Endothelial cell of umbilical vein (primary cell): ENCODE results near the gene ZNF775. TPM values are rescaled to one million over a fixed set of nuclear protein-coding genes. Genes with fewer than 3 reads are reported as not detected.

Experiments
- BruUV-seq: library from RNA; stranded (reverse); fragments of 400-500 nt; replicated peaks from 2 replicates; lab custom pipeline; 2021; lab: Mats Ljungman, UMichigan
- CTCF ChIA-PET: fragments of 300-600, 350-600 bp; sonication (Branson Sonifier 250); formaldehyde crosslinking; loops from one replicate; lab custom pipeline; 2021; ENCODE audit warnings: antibody characterized with exemption, inconsistent platforms; lab: Charles Lee
- POLR2A ChIA-PET: fragments of 300-600, 350-600 bp; sonication (Branson Sonifier 250); formaldehyde crosslinking; loops from one replicate; lab custom pipeline; 2021; ENCODE audit warnings: antibody characterized with exemption, inconsistent platforms; lab: Charles Lee
- DNase-seq: peaks from one replicate; pipeline ENCODE4 v3.0.0-alpha.2; 2011; ENCODE audit warnings: low read depth, low spot score
- FAIRE-seq: peaks from 2 replicates; lab custom pipeline; 2011; peaks lifted over from hg19 to GRCh38; lab: Jason Lieb, UNC
- H2AFZ ChIP-seq: 2 replicates; pipeline ENCODE4 v1.6.0; 2012; ENCODE audit warnings: low read depth, low read length, control low read depth, inconsistent platforms
- H3K27ac ChIP-seq: 2 replicates; pipeline ENCODE4 v1.5.1; 2011; ENCODE audit warnings: low read depth, mild to moderate bottlenecking, control low read depth, low read length, moderate library complexity; ENCODE audit not compliant: insufficient read depth
- H3K27me3 ChIP-seq, 2 experiments: 2 replicates each; pipeline versions ENCODE4 v1.6.0 to v1.6.1; 2011; ENCODE audit warnings: low read length in 2 of 2, mixed read lengths in 1 of 2; ENCODE audit not compliant: control insufficient read depth in 2 of 2, insufficient read depth in 2 of 2
- H3K36me3 ChIP-seq, 2 experiments: 2 replicates in 1 of 2; 3 replicates in 1 of 2; pipeline ENCODE4 v1.5.1; 2011; ENCODE audit warnings: low read length in 2 of 2, mild to moderate bottlenecking in 1 of 2, moderate library complexity in 1 of 2; ENCODE audit not compliant: control insufficient read depth in 2 of 2, insufficient read depth in 2 of 2; ENCODE audit errors: extremely low read depth in 1 of 2
- H3K4me1 ChIP-seq: 3 replicates; pipeline ENCODE4 v1.5.1; 2011; ENCODE audit warnings: mild to moderate bottlenecking, low read length; ENCODE audit not compliant: control insufficient read depth, insufficient read depth; ENCODE audit errors: extremely low read depth
- H3K4me2 ChIP-seq: 2 replicates; pipeline ENCODE4 v1.6.1; 2011; ENCODE audit warnings: low read length, control low read depth, mixed read lengths; ENCODE audit not compliant: insufficient read depth
- H3K4me3 ChIP-seq, 3 experiments: fragments of 200-600 bp in 1 of 3; sonication (generic), shearing (Covaris generic) in 1 of 3; replicated peaks in 1 of 3; 2 replicates each; pipeline ENCODE4 v1.5.1; 2011 to 2016; ENCODE audit warnings: control low read depth in 3 of 3, low read length in 3 of 3, mild to moderate bottlenecking in 2 of 3, inconsistent platforms in 1 of 3, low read depth in 1 of 3, moderate library complexity in 1 of 3; ENCODE audit not compliant: insufficient read depth in 1 of 3
- H3K79me2 ChIP-seq: 2 replicates; pipeline ENCODE4 v1.6.0; 2012; ENCODE audit warnings: low read length, inconsistent platforms; ENCODE audit not compliant: control insufficient read depth, insufficient read depth
- H3K9ac ChIP-seq: replicated peaks from 2 replicates; pipeline ENCODE3; 2011; ENCODE audit warnings: low read length, control low read depth; ENCODE audit not compliant: insufficient read depth; ENCODE audit errors: extremely low read depth
- H3K9me1 ChIP-seq: replicated peaks from 3 replicates; pipeline ENCODE4 v1.6.0; 2011; ENCODE audit warnings: mild to moderate bottlenecking, low read length; ENCODE audit not compliant: control insufficient read depth, insufficient read depth; ENCODE audit errors: extremely low read depth
- H3K9me3 ChIP-seq: replicated peaks from 2 replicates; pipeline ENCODE4 v1.5.1; 2012; ENCODE audit warnings: low read length, inconsistent platforms; ENCODE audit not compliant: control insufficient read depth, insufficient read depth
- H4K20me1 ChIP-seq: replicated peaks from 2 replicates; pipeline ENCODE3; 2011; ENCODE audit warnings: mild to moderate bottlenecking, low read length; ENCODE audit not compliant: control insufficient read depth, insufficient read depth; ENCODE audit errors: extremely low read depth
- EZH2 ChIP-seq: IDR thresholded peaks from 2 replicates; pipeline ENCODE4 v1.6.1; 2012; ENCODE audit warnings: borderline replicate concordance, low read depth, mild to moderate bottlenecking, moderate library complexity, low read length, inconsistent platforms; ENCODE audit not compliant: severe bottlenecking
- FOS ChIP-seq: IDR thresholded peaks from 2 replicates; pipeline ENCODE4 v1.6.1; 2011; ENCODE audit warnings: mild to moderate bottlenecking, low read length, moderate library complexity, borderline replicate concordance; ENCODE audit not compliant: insufficient read depth
- GATA2 ChIP-seq: IDR thresholded peaks from 2 replicates; pipeline ENCODE4 v1.7.0; 2011; ENCODE audit warnings: low read depth, mild to moderate bottlenecking, moderate library complexity, mixed read lengths, low read length; ENCODE audit not compliant: insufficient read length, insufficient read depth
- JUN ChIP-seq: IDR thresholded peaks from 2 replicates; pipeline ENCODE4 v1.6.1; 2011; ENCODE audit warnings: borderline replicate concordance, low read depth; ENCODE audit not compliant: insufficient read length, insufficient read depth
- MYC ChIP-seq: IDR thresholded peaks from one replicate; pipeline ENCODE4 v1.6.1; 2011; ENCODE audit warnings: mild to moderate bottlenecking, low read depth, low read length
- POLR2A ChIP-seq: IDR thresholded peaks from 2 replicates; pipeline ENCODE4 v1.6.1; 2012; ENCODE audit warnings: low read depth, mild to moderate bottlenecking, control low read depth, low read length
- POLR2AphosphoS5 ChIP-seq: IDR thresholded peaks from 2 replicates; pipeline ENCODE4 v1.6.1; 2012; ENCODE audit warnings: low read depth, mild to moderate bottlenecking, control low read depth, low read length, moderate library complexity; ENCODE audit not compliant: insufficient read depth
- dilution Hi-C: fragments of 300-500 bp; cut with MboI; formaldehyde crosslinking; loops from one replicate; pipeline ENCODE4 v1.15.0; 2019; ENCODE audit warnings: low sequenced_read_pairs; ENCODE audit not compliant: extremely low pct_ligation_motif_present
- intact Hi-C: fragments of 100-400 bp; cut with micrococcal nuclease; formaldehyde crosslinking; loops from one replicate; pipeline ENCODE4 v1.10.0; 2022
- polyA plus RNA-seq, 4 experiments: library from polyadenylated mRNA; depleted of rRNA in 3 of 4; stranded (reverse) in 3 of 4; unstranded in 1 of 4; fragments of >200 nt; gene quantifications; 2 replicates each; pipeline versions ENCODE4 v1.2.1 to v1.2.3, GENCODE V29; 2011 to 2012; ENCODE audit warnings: missing spikeins in 1 of 4
- total RNA-seq: library from RNA; stranded (reverse); gene quantifications from 2 replicates; pipeline ENCODE4 v1.2.3, GENCODE V29; 2021
- TF ChIP-seq, protein P1 (sequence below), 2 donors: IDR thresholded peaks; 1 replicate in 1 of 2; 2 replicates in 1 of 2; pipeline ENCODE4 v1.5.1; 2011; ENCODE audit warnings: low read length in 2 of 2, mild to moderate bottlenecking in 2 of 2, moderate library complexity in 2 of 2, control low read depth in 1 of 2, inconsistent platforms in 1 of 2, low read depth in 1 of 2; ENCODE audit not compliant: insufficient read depth in 1 of 2; ENCODE audit errors: extremely low read depth in 1 of 2
- TF ChIP-seq, protein P2 (sequence below): IDR thresholded peaks from 2 replicates; pipeline ENCODE4 v1.6.1; 2011; ENCODE audit not compliant: insufficient read depth, insufficient read length

Gene ZNF775
- total and polyA plus RNA-seq, 2 donors (not counting 3 experiments of a cell fraction or from before 2014, with no cell fraction given): 5.8 to 8.3 TPM

- FAIRE-seq: no peak
These were observed 15.3 kb upstream of the ZNF775 start for GRCh38 chr7:150363872-150364271.

GRCh38 chr7:150365194-150365593 lies 13.9 kb upstream of the ZNF775 start:
- FAIRE-seq (no peak), DNase-seq (no peak)
- H3K79me2 ChIP-seq: peaks cover 15% of the 10 kb centered on the region
- H3K27ac ChIP-seq: no peak overlapping the region
- peaks cover 19% of the 10 kb centered on the region for H3K4me1 ChIP-seq
- dilution Hi-C loops: no loop called here
- no peak overlapping the region for H3K4me3 ChIP-seq
- peaks cover 0 to under 1% of the 10 kb centered on the region in 2 experiments for H3K36me3 ChIP-seq
- H3K27me3 ChIP-seq: no peaks in the 10 kb centered on the region
- H3K9me1 ChIP-seq: no peaks in the 10 kb centered on the region
- no peaks in the 10 kb centered on the region for H4K20me1 ChIP-seq
- H2AFZ ChIP-seq: no peak overlapping the region
- POLR2A ChIA-PET: no interaction called here
- no peak overlapping the region for H3K9ac ChIP-seq
- no peaks in the 10 kb centered on the region for H3K9me3 ChIP-seq
- no TSS peak for BruUV-seq
- TF ChIP-seq, protein P1, sequence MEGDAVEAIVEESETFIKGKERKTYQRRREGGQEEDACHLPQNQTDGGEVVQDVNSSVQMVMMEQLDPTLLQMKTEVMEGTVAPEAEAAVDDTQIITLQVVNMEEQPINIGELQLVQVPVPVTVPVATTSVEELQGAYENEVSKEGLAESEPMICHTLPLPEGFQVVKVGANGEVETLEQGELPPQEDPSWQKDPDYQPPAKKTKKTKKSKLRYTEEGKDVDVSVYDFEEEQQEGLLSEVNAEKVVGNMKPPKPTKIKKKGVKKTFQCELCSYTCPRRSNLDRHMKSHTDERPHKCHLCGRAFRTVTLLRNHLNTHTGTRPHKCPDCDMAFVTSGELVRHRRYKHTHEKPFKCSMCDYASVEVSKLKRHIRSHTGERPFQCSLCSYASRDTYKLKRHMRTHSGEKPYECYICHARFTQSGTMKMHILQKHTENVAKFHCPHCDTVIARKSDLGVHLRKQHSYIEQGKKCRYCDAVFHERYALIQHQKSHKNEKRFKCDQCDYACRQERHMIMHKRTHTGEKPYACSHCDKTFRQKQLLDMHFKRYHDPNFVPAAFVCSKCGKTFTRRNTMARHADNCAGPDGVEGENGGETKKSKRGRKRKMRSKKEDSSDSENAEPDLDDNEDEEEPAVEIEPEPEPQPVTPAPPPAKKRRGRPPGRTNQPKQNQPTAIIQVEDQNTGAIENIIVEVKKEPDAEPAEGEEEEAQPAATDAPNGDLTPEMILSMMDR (IDR thresholded peaks at IDR 0.05; ENCODE audit: extremely low read depth in 1 of 2, insufficient read depth in 1 of 2, low read depth in 1 of 2, low read length in 2 of 2): no peak
- TF ChIP-seq POLR2A: no peak
- no peak for TF ChIP-seq MYC
- no peak for TF ChIP-seq GATA2
- TF ChIP-seq FOS: no peak
- no peak for TF ChIP-seq JUN
- TF ChIP-seq, protein P2, sequence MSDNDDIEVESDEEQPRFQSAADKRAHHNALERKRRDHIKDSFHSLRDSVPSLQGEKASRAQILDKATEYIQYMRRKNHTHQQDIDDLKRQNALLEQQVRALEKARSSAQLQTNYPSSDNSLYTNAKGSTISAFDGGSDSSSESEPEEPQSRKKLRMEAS: no peak
- no peak for TF ChIP-seq POLR2AphosphoS5
- TF ChIP-seq EZH2: no peak
- H3K4me2 ChIP-seq: no peak overlapping the region
- intact Hi-C loops: loop anchor here (5.0 kb wide), 2 partner anchors 267 to 627 kb away; partner anchors contain the start of genes GIMAP6 and NOS3
- CTCF ChIA-PET: interaction anchor here (1.1 to 1.8 kb wide), 2 partner anchors 10 to 13 kb away, joined by 3 to 8 read pairs; no protein-coding TSS in a partner anchor

More at GRCh38 chr7:150363872-150364271, 15.3 kb upstream of the ZNF775 start:
- H4K20me1 ChIP-seq: no peaks in the 10 kb centered on the region
- peak overlapping the region; percentile 28 for H2AFZ ChIP-seq
- TF ChIP-seq POLR2AphosphoS5 (no peak), FOS (peak; percentile 51)
- H3K4me3 ChIP-seq: no peak overlapping the region
- no peak overlapping the region for H3K27ac ChIP-seq
- peaks cover 13% of the 10 kb centered on the region for H3K4me1 ChIP-seq
- no TSS peak for BruUV-seq
- dilution Hi-C loops: no loop called here
- DNase-seq: peak; percentile 37
- no peak overlapping the region for H3K9ac ChIP-seq
- no peak overlapping the region for H3K4me2 ChIP-seq
- H3K79me2 ChIP-seq: peaks cover 1% of the 10 kb centered on the region
- no peaks in the 10 kb centered on the region for H3K9me1 ChIP-seq
- intact Hi-C loops: no loop called here
- H3K36me3 ChIP-seq: no peaks in the 10 kb centered on the region
- ChIA-PET CTCF (no interaction called here), POLR2A (no interaction called here)
- no peaks in the 10 kb centered on the region for H3K9me3 ChIP-seq
- no peaks in the 10 kb centered on the region for H3K27me3 ChIP-seq
